Stomach (tissue), 4 donors: ENCODE measurements around the gene PERCC1.

Experiments
- CTCF ChIP-seq, 7 experiments: fragments of 450-650 bp in 4 of 7; fragments of 200-600 bp in 3 of 7; sonication (generic) in 3 of 7; IDR thresholded peaks; one replicate each; pipeline ENCODE4 v1.5.1; 2016 to 2019; ENCODE audit warnings: antibody characterized with exemption in 7 of 7, control low read depth in 2 of 7, mild to moderate bottlenecking in 1 of 7
- POLR2A ChIP-seq, 4 donors: fragments of 450-650 bp; IDR thresholded peaks; one replicate each; pipeline ENCODE4 v1.6.1; 2016; ENCODE audit warnings: antibody characterized with exemption in 4 of 4, control low read depth in 2 of 4, mild to moderate bottlenecking in 1 of 4, moderate library complexity in 1 of 4

GRCh38 chr16:1442697-1443096 lies 11.8 kb downstream of the PERCC1 start:
- no peak for TF ChIP-seq CTCF (IDR thresholded peaks at IDR 0.05)
- no peak for TF ChIP-seq POLR2A (IDR thresholded peaks at IDR 0.05)
